Fibroblast of mammary gland (primary cell): ENCODE data around the gene CELSR2.

Experiments used
- DNase-seq: peaks from one replicate; pipeline ENCODE4 v3.0.0-alpha.2; 2010; ENCODE audit warnings: low read depth
- H3K4me3 ChIP-seq: 2 replicates; pipeline ENCODE4 v1.5.1; 2011; ENCODE audit warnings: low read depth, mild to moderate bottlenecking, low read length, moderate library complexity; ENCODE audit not compliant: control insufficient read depth
- CTCF ChIP-seq: conservative IDR thresholded peaks from 2 replicates; pipeline ENCODE4 v1.5.1; 2011; ENCODE audit warnings: low read depth, low read length, inconsistent platforms; ENCODE audit not compliant: control insufficient read depth, insufficient read depth

The CELSR2 gene

GRCh38 chr1:109240158-109241152 lies 8.9 kb upstream of the CELSR2 start:
- peak; percentile 83 for DNase-seq
- H3K4me3 ChIP-seq = no peak overlapping the region

DNA sequence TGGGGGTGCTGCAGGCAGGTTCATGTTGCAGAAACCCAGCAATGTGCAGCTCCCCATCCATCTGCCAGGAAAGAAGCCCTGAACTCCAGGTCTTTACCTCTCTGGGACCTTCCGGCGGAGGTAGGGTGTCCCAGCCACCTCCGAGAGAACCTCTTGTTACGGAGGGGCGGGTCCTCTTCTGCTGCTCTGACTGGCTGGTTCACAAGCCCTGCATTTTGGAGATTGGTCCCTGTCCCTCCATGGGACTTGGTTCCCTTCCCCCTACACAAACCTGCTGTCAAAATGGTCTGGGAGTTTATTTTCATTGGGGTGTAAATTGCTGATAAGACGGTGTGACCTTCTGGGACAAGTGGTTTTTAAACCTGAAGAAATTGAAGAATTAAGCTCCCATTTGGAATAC lies 8.0 kb upstream of the CELSR2 start:
- H3K4me3 ChIP-seq = no peak overlapping the region
- TF ChIP-seq CTCF = no peak
- DNase-seq = no peak

More at GRCh38 chr1:109240158-109241152, 8.9 kb upstream of the CELSR2 start:
- TF ChIP-seq CTCF = no peak

- no peak for TF ChIP-seq CTCF
- no peak overlapping the region for H3K4me3 ChIP-seq
- no peak for DNase-seq
These were observed 7.4 kb upstream of the CELSR2 start for GRCh38 chr1:109241841-109242345.

GRCh38 chr1:109242387-109242786 lies 7.0 kb upstream of the CELSR2 start:
- DNase-seq = peak; percentile 12
- TF ChIP-seq CTCF = no peak
- H3K4me3 ChIP-seq = no peak overlapping the region

GRCh38 chr1:109243221-109243620 lies 6.1 kb upstream of the CELSR2 start:
- no peak for TF ChIP-seq CTCF
- H3K4me3 ChIP-seq = no peak overlapping the region
- no peak for DNase-seq

DNA sequence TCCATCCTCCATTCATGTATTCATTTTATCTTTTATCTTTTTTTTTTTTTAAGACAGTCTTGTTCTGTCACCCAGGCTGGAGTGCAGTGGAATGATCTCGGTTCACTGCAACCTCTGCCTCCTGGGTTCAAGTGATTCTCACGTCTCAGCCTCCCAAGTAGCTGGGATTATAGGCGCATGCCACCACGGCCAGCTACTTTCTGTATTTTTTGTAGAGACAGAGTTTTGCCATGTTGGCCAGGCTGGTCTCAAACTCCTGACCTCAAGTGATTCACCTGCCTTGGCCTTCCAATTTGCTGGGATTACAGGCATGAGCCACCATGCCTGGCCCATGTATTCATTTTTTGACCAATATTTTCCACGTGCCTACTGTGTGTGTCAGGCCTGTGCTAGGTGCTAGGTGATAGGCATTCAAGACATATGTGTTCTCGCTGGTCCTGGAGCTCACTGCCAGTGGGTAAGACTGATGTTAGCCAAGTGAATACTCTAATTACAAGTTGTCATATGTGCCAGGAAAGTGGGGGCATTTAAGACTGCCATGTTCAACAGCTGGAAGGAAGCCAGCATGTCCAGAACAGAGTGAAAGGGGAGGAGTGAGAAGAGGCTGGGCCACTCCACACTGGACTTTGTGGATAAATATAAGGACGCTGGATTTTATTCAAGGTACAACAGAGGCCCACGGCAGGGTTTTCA lies 5.3 kb upstream of the CELSR2 start:
- no peak for DNase-seq
- TF ChIP-seq CTCF = no peak
- H3K4me3 ChIP-seq = no peak overlapping the region
